H1 (cell line): ENCODE measurements around the gene PPP4R4.

Experiments used
- JUND ChIP-seq: IDR thresholded peaks from 2 replicates; pipeline ENCODE4 v1.6.1; 2011; ENCODE audit warnings: mild to moderate bottlenecking, improper control_type of control experiment, low read length
- TEAD4 ChIP-seq: IDR thresholded peaks from 2 replicates; pipeline ENCODE4 v1.6.1; 2012; ENCODE audit warnings: low read depth, low read length, inconsistent platforms, mixed read lengths

DNA sequence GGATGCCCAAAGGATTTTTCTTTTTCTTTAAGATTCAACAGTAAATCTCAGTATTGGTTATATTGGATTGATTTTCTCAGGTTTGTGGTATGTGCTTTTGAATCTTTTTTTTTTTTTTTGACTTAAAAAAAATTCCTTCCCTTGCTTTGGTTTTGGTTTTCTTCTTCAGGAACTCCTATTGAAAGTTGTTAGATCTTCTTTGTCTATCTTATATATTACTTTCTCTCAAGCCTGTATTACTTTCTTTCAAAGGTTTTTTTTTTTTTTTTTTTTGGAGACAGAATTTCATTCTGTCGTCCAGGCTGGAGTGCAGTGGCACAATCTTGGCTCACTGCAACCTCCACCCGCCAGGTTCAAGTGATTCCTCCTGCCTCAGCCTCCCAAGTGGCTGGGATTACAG is 21.9 kb downstream of the PPP4R4 start:
- no peak for TF ChIP-seq TEAD4
- TF ChIP-seq JUND: no peak
